Esophagus squamous epithelium (tissue), 4 donors: Measurements from ENCODE around the gene NUDT21.

Experiments
- POLR2A ChIP-seq, 4 donors: fragments of 450-650 bp; IDR thresholded peaks; one replicate each; pipeline ENCODE4 v1.6.1; 2017; ENCODE audit warnings: antibody characterized with exemption in 4 of 4, mild to moderate bottlenecking in 4 of 4, moderate library complexity in 3 of 4
- TF ChIP-seq, protein P1 (sequence below), 6 experiments: fragments of 450-650 bp in 4 of 6; fragments of 200-600 bp in 2 of 6; sonication (generic) in 2 of 6; IDR thresholded peaks; one replicate each; pipeline ENCODE4 v1.5.1; 2016 to 2019; ENCODE audit warnings: antibody characterized with exemption in 6 of 6, mild to moderate bottlenecking in 4 of 6, moderate library complexity in 4 of 6

DNA sequence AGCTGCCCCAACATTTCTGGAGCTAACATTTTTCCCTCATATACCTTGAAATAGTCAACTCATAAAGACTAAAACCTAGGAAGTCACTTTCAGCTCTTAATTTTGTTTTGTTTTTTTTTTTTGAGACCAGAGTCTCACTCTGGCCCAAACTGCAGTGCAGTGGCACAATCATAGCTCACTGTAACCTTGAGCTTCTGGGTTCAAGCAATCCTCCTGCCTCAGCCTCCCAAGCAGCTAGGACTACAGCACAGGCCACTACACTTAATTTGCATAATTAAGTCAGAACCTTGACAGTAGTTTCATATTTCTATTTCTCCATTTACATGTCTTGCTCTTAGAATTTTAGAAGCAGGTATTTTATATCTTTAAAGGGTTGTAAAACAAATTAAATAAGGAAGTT, 30.5 kb downstream of the NUDT21 start:
- TF ChIP-seq, protein P1, sequence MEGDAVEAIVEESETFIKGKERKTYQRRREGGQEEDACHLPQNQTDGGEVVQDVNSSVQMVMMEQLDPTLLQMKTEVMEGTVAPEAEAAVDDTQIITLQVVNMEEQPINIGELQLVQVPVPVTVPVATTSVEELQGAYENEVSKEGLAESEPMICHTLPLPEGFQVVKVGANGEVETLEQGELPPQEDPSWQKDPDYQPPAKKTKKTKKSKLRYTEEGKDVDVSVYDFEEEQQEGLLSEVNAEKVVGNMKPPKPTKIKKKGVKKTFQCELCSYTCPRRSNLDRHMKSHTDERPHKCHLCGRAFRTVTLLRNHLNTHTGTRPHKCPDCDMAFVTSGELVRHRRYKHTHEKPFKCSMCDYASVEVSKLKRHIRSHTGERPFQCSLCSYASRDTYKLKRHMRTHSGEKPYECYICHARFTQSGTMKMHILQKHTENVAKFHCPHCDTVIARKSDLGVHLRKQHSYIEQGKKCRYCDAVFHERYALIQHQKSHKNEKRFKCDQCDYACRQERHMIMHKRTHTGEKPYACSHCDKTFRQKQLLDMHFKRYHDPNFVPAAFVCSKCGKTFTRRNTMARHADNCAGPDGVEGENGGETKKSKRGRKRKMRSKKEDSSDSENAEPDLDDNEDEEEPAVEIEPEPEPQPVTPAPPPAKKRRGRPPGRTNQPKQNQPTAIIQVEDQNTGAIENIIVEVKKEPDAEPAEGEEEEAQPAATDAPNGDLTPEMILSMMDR (IDR thresholded peaks at IDR 0.05) = no peak
- TF ChIP-seq POLR2A (IDR thresholded peaks at IDR 0.05) = no peak
